K562 (cell line): Measurements from ENCODE around the gene ICAM3. TPM values are rescaled to one million over a fixed set of nuclear protein-coding genes. Genes with fewer than 3 reads are reported as not detected.

Source experiments
- ETV5 ChIP-seq: sonication (generic); formaldehyde crosslinking; IDR thresholded peaks from 2 replicates; pipeline ENCODE4 v1.4.0; 2020; ENCODE audit warnings: low read depth, mild to moderate bottlenecking, missing genetic modification reagents
- GTF2E2 ChIP-seq: fragments of 200-800 bp; sonication (Bioruptor generic); IDR thresholded peaks from 2 replicates; pipeline ENCODE4 v1.6.1; 2016; ENCODE audit warnings: missing genetic modification characterization, missing compliant biosample characterization
- NCOA2 ChIP-seq, 2 experiments: fragments of 450-650 bp; IDR thresholded peaks; 2 replicates each; pipeline ENCODE4 v1.6.1; 2018; ENCODE audit warnings: mild to moderate bottlenecking in 2 of 2, moderate library complexity in 1 of 2; ENCODE audit not compliant: partially characterized antibody in 2 of 2
- NR2F6 ChIP-seq: fragments of 450-650 bp; formaldehyde crosslinking; IDR thresholded peaks from 2 replicates; pipeline ENCODE4 v1.4.0; 2020; ENCODE audit warnings: mild to moderate bottlenecking
- RB1 ChIP-seq: fragments of 450-650 bp; IDR thresholded peaks from 2 replicates; pipeline ENCODE4 v1.6.1; 2017; ENCODE audit warnings: low read depth, mild to moderate bottlenecking
- TRIM24 ChIP-seq, 2 experiments: fragments of 450-650 bp; IDR thresholded peaks; 2 replicates each; pipeline ENCODE4 v1.6.1; 2016
- ZEB2 ChIP-seq: fragments of 450-650 bp; IDR thresholded peaks from 2 replicates; pipeline ENCODE4 v1.6.1; 2016
- ZNF175 ChIP-seq: fragments of 200-800 bp; sonication (Bioruptor generic); IDR thresholded peaks from 2 replicates; pipeline ENCODE4 v1.6.1; 2016; ENCODE audit warnings: low read depth, mild to moderate bottlenecking, missing genetic modification characterization, missing compliant biosample characterization
- ZNF239 ChIP-seq: fragments of 250-450 bp; sonication (Bioruptor Pico); IDR thresholded peaks from 2 replicates; pipeline ENCODE4 v1.4.0; 2020; ENCODE audit warnings: mild to moderate bottlenecking
- polyA plus RNA-seq, 8 experiments: library from polyadenylated mRNA; depleted of rRNA in 4 of 8; stranded (reverse) in 5 of 8; unstranded in 3 of 8; fragments of >200 nt; fragmentation: Nextera tagmentation in 2 of 8; fragmentation: Illumina TruSeq in 1 of 8; extraction: Ambion mirVana in 2 of 8; extraction: Trizol in 1 of 8; gene quantifications; 2 replicates each; pipeline versions ENCODE4 v1.2.1 to v1.2.3, GENCODE V29; 2011 to 2014; ENCODE audit warnings: inconsistent platforms in 1 of 8, missing spikeins in 1 of 8
- total RNA-seq, 7 experiments: library from RNA; depleted of rRNA in 6 of 7; stranded (reverse); fragments of >200 nt in 6 of 7; fragmentation: Illumina TruSeq in 2 of 7; extraction: Trizol in 2 of 7; gene quantifications; 2 replicates each; pipeline versions ENCODE4 v1.2.1 to v1.2.3, GENCODE V29; 2011 to 2021; ENCODE audit warnings: low replicate concordance in 1 of 7
- TF ChIP-seq, protein P1 (sequence below): fragments of 450-650 bp; IDR thresholded peaks from 2 replicates; pipeline ENCODE4 v1.6.1; 2016; ENCODE audit warnings: mild to moderate bottlenecking, moderate library complexity
- TF ChIP-seq, protein P2 (sequence below), 2 experiments: fragments of 450-650 bp in 1 of 2; sonication (generic) in 1 of 2; formaldehyde crosslinking; conservative IDR thresholded peaks; 2 replicates each; pipeline versions ENCODE4 v1.4.0 to v1.8.1; 2020 to 2022; ENCODE audit warnings: mild to moderate bottlenecking in 1 of 2, missing genetic modification reagents in 1 of 2
- TF ChIP-seq, protein P3 (sequence below), 2 experiments: fragments of 450-650 bp; conservative IDR thresholded peaks; 2 replicates each; pipeline ENCODE4 v1.6.1; 2017; ENCODE audit warnings: mild to moderate bottlenecking in 2 of 2, moderate library complexity in 2 of 2
- TF ChIP-seq, protein P4 (sequence below): fragments of 450-650 bp; IDR thresholded peaks from 2 replicates; pipeline ENCODE4 v1.6.1; 2016; ENCODE audit warnings: antibody characterized with exemption

The ICAM3 gene
- total and polyA plus RNA-seq, 9 of the 15 experiments (the other 6 are each of a cell fraction or from before 2014, with no cell fraction given), result 6.5 to 39.5 (median 24.2) TPM

DNA sequence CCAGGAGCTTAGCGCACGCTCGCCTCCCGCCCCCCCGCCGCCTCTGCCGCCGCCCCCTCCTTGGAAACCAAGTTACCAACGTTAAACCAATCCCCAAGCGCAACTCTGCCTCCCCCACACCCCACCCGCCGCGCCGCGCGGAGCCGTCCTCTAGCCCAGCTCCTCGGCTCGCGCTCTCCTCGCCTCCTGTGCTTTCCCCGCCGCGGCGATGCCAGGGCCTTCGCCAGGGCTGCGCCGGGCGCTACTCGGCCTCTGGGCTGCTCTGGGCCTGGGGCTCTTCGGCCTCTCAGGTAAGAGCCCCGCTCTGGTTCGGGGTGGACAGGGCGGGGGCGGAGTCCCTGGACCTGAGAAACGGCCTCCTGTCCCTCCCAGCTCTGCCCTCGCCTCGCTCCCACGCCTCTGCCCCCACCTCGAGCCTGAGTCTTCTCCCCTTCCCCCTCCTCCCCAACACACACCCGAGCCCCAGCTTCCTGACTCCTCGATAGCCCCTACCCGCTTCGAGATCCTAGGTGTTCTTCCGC lies 49.5 kb downstream of the ICAM3 start, which contains the start of gene ICAM5 (continued):
- TF ChIP-seq, protein P1, sequence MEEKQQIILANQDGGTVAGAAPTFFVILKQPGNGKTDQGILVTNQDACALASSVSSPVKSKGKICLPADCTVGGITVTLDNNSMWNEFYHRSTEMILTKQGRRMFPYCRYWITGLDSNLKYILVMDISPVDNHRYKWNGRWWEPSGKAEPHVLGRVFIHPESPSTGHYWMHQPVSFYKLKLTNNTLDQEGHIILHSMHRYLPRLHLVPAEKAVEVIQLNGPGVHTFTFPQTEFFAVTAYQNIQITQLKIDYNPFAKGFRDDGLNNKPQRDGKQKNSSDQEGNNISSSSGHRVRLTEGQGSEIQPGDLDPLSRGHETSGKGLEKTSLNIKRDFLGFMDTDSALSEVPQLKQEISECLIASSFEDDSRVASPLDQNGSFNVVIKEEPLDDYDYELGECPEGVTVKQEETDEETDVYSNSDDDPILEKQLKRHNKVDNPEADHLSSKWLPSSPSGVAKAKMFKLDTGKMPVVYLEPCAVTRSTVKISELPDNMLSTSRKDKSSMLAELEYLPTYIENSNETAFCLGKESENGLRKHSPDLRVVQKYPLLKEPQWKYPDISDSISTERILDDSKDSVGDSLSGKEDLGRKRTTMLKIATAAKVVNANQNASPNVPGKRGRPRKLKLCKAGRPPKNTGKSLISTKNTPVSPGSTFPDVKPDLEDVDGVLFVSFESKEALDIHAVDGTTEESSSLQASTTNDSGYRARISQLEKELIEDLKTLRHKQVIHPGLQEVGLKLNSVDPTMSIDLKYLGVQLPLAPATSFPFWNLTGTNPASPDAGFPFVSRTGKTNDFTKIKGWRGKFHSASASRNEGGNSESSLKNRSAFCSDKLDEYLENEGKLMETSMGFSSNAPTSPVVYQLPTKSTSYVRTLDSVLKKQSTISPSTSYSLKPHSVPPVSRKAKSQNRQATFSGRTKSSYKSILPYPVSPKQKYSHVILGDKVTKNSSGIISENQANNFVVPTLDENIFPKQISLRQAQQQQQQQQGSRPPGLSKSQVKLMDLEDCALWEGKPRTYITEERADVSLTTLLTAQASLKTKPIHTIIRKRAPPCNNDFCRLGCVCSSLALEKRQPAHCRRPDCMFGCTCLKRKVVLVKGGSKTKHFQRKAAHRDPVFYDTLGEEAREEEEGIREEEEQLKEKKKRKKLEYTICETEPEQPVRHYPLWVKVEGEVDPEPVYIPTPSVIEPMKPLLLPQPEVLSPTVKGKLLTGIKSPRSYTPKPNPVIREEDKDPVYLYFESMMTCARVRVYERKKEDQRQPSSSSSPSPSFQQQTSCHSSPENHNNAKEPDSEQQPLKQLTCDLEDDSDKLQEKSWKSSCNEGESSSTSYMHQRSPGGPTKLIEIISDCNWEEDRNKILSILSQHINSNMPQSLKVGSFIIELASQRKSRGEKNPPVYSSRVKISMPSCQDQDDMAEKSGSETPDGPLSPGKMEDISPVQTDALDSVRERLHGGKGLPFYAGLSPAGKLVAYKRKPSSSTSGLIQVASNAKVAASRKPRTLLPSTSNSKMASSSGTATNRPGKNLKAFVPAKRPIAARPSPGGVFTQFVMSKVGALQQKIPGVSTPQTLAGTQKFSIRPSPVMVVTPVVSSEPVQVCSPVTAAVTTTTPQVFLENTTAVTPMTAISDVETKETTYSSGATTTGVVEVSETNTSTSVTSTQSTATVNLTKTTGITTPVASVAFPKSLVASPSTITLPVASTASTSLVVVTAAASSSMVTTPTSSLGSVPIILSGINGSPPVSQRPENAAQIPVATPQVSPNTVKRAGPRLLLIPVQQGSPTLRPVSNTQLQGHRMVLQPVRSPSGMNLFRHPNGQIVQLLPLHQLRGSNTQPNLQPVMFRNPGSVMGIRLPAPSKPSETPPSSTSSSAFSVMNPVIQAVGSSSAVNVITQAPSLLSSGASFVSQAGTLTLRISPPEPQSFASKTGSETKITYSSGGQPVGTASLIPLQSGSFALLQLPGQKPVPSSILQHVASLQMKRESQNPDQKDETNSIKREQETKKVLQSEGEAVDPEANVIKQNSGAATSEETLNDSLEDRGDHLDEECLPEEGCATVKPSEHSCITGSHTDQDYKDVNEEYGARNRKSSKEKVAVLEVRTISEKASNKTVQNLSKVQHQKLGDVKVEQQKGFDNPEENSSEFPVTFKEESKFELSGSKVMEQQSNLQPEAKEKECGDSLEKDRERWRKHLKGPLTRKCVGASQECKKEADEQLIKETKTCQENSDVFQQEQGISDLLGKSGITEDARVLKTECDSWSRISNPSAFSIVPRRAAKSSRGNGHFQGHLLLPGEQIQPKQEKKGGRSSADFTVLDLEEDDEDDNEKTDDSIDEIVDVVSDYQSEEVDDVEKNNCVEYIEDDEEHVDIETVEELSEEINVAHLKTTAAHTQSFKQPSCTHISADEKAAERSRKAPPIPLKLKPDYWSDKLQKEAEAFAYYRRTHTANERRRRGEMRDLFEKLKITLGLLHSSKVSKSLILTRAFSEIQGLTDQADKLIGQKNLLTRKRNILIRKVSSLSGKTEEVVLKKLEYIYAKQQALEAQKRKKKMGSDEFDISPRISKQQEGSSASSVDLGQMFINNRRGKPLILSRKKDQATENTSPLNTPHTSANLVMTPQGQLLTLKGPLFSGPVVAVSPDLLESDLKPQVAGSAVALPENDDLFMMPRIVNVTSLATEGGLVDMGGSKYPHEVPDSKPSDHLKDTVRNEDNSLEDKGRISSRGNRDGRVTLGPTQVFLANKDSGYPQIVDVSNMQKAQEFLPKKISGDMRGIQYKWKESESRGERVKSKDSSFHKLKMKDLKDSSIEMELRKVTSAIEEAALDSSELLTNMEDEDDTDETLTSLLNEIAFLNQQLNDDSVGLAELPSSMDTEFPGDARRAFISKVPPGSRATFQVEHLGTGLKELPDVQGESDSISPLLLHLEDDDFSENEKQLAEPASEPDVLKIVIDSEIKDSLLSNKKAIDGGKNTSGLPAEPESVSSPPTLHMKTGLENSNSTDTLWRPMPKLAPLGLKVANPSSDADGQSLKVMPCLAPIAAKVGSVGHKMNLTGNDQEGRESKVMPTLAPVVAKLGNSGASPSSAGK, result no peak
- TF ChIP-seq, protein P2, sequence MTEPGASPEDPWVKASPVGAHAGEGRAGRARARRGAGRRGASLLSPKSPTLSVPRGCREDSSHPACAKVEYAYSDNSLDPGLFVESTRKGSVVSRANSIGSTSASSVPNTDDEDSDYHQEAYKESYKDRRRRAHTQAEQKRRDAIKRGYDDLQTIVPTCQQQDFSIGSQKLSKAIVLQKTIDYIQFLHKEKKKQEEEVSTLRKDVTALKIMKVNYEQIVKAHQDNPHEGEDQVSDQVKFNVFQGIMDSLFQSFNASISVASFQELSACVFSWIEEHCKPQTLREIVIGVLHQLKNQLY (CRISPR knock-in tag; conservative IDR thresholded peaks at IDR 0.05), result no peak
- TF ChIP-seq ZEB2 (no peak), GTF2E2 (tag) (no peak), NCOA2 (IDR thresholded peaks at IDR 0.05; ENCODE audit: partially characterized antibody in 2 of 2) (no peak), ZNF239 (no peak), TRIM24 (IDR thresholded peaks at IDR 0.05) (0 out of 4 replicates have a peak, but pooled peaks of 1 of the 2 experiments have one; percentile 28), NR2F6 (CRISPR knock-in tag) (no peak), ZNF175 (CRISPR knock-in tag) (no peak), RB1 (peak; percentile 34; the same call in 1 of the 2 replicates), ETV5 (no peak)
- TF ChIP-seq, protein P3, sequence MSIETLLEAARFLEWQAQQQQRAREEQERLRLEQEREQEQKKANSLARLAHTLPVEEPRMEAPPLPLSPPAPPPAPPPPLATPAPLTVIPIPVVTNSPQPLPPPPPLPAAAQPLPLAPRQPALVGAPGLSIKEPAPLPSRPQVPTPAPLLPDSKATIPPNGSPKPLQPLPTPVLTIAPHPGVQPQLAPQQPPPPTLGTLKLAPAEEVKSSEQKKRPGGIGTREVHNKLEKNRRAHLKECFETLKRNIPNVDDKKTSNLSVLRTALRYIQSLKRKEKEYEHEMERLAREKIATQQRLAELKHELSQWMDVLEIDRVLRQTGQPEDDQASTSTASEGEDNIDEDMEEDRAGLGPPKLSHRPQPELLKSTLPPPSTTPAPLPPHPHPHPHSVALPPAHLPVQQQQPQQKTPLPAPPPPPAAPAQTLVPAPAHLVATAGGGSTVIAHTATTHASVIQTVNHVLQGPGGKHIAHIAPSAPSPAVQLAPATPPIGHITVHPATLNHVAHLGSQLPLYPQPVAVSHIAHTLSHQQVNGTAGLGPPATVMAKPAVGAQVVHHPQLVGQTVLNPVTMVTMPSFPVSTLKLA (conservative IDR thresholded peaks at IDR 0.05), result no peak
- TF ChIP-seq, protein P4, sequence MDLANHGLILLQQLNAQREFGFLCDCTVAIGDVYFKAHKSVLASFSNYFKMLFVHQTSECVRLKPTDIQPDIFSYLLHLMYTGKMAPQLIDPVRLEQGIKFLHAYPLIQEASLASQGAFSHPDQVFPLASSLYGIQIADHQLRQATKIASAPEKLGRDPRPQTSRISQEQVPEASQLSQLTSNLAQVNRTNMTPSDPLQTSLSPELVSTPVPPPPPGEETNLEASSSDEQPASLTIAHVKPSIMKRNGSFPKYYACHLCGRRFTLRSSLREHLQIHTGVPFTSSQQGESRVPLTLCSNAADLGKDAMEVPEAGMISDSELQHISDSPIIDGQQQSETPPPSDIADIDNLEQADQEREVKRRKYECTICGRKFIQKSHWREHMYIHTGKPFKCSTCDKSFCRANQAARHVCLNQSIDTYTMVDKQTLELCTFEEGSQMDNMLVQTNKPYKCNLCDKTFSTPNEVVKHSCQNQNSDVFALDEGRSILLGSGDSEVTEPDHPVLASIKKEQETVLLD, result peak; percentile 19; the same call in 1 of the 2 replicates
